ENCODE data around the gene KCNJ8. TPM values are rescaled to one million over a fixed set of nuclear protein-coding genes. Genes with fewer than 3 reads are reported as not detected.
"Not testable (repeated sequence)": the region's sequence is repeated elsewhere in the genome, so short reads cannot be mapped to it uniquely, and the experiment has no call there.

The KCNJ8 gene
- total and polyA plus RNA-seq, 7 donors: 0.60 to 20.3 (median 17.5) TPM; not detected in 1

GRCh38 chr12:21786041-21786531 lies 11.6 kb upstream of the KCNJ8 start:
- Histone ChIP-seq H3K27ac (no peak overlapping the region), H3K9me3 (no peaks in the 10 kb centered on the region), H3K4me1 (peaks cover 0 to 8% (median under 1%) of the 10 kb centered on the region in 4 donors), H3K27me3 (no peaks in the 10 kb centered on the region), H3K36me3 (no peaks in the 10 kb centered on the region), H3K4me3 (no peak overlapping the region)
- 84 to 92% methylated on average over 3 of the region's 3 CpGs for WGBS, 2 donors
- no peak for DNase-seq
- TF ChIP-seq POLR2A (IDR thresholded peaks at IDR 0.05) (no peak), EP300 (IDR thresholded peaks at IDR 0.05) (no peak), POLR2AphosphoS5 (IDR thresholded peaks at IDR 0.05) (no peak), CTCF (IDR thresholded peaks at IDR 0.05) (no peak)
- intact Hi-C loops (cut with DNase I): no loop called here

GRCh38 chr12:21782723-21783122 lies 8.2 kb upstream of the KCNJ8 start:
- H3K36me3 ChIP-seq, H3K27ac ChIP-seq, H3K9me3 ChIP-seq, H3K4me3 ChIP-seq, DNase-seq, H3K27me3 ChIP-seq: not testable (repeated sequence)
- H3K4me1 ChIP-seq: peaks cover 0 to 24% (median 17%) of the 10 kb centered on the region in 4 donors
- 93 to 96% methylated on average over 3 of the region's 3 CpGs for WGBS, 2 donors
- intact Hi-C loops (cut with DNase I): loop anchor here (5.0 kb wide), 1 partner anchor 40 kb away; no protein-coding TSS in a partner anchor

- Histone ChIP-seq H3K27ac (peak overlapping the region; percentile 56 to 77 (median 66)), H3K9me3 (no peaks in the 10 kb centered on the region), H3K36me3 (no peaks in the 10 kb centered on the region), H3K4me1 (peaks cover 0 to 33% (median 25%) of the 10 kb centered on the region in 4 donors), H3K27me3 (no peaks in the 10 kb centered on the region), H3K4me3 (no peak overlapping the region)
- DNase-seq: no peak
- TF ChIP-seq POLR2AphosphoS5 (IDR thresholded peaks at IDR 0.05): peak; percentile 79 to 91 (median 90)
- no peak for TF ChIP-seq CTCF (IDR thresholded peaks at IDR 0.05)
- TF ChIP-seq POLR2A (IDR thresholded peaks at IDR 0.05): no peak
- peak; percentile 15 to 85 (median 31) for TF ChIP-seq EP300 (IDR thresholded peaks at IDR 0.05)
- intact Hi-C loops (cut with DNase I): loop anchor here (5.0 kb wide), 1 partner anchor 42 kb away; no protein-coding TSS in a partner anchor
- WGBS, 2 donors: 89 to 94% methylated on average over 3 of the region's 3 CpGs
These were observed 6.3 kb upstream of the KCNJ8 start for GRCh38 chr12:21780786-21781185.

GRCh38 chr12:21776175-21776574 lies 1.7 kb upstream of the KCNJ8 start:
- Histone ChIP-seq H3K4me1 (peaks cover 0 to 61% (median 42%) of the 10 kb centered on the region in 4 donors), H3K4me3 (no peak overlapping the region), H3K36me3 (no peaks in the 10 kb centered on the region), H3K27ac (peak overlapping the region; percentile 85 to 93 (median 90)), H3K9me3 (no peaks in the 10 kb centered on the region), H3K27me3 (no peaks in the 10 kb centered on the region)
- TF ChIP-seq POLR2AphosphoS5 (IDR thresholded peaks at IDR 0.05): peak in 1 of 4 donors; percentile 7
- no peak for TF ChIP-seq CTCF (IDR thresholded peaks at IDR 0.05)
- no peak for TF ChIP-seq EP300 (IDR thresholded peaks at IDR 0.05)
- TF ChIP-seq POLR2A (IDR thresholded peaks at IDR 0.05): no peak
- DNase-seq: no peak
- intact Hi-C loops (cut with DNase I): no loop called here
- WGBS, 2 donors: 91 to 93% methylated on average over 3 of the region's 3 CpGs

- intact Hi-C loops (cut with DNase I): loop anchor here (2.0 kb wide), 2 partner anchors 118 to 166 kb away; partner anchors contain the start of gene ABCC9
- TF ChIP-seq CTCF (IDR thresholded peaks at IDR 0.05) (no peak), POLR2AphosphoS5 (IDR thresholded peaks at IDR 0.05) (peak in 2 of 4 donors; percentile 8 to 58), POLR2A (IDR thresholded peaks at IDR 0.05) (peak in 1 of 2 donors; percentile 29), EP300 (IDR thresholded peaks at IDR 0.05) (peak in 2 of 4 donors; percentile 56 to 57)
- WGBS, 2 donors: 39 to 53% methylated on average over 14 of the region's 14 CpGs
- Histone ChIP-seq H3K4me3 (peak overlapping the region; percentile 65 to 71 (median 68)), H3K9me3 (no peaks in the 10 kb centered on the region), H3K4me1 (peaks cover 0 to 53% (median 40%) of the 10 kb centered on the region in 4 donors), H3K36me3 (no peaks in the 10 kb centered on the region), H3K27ac (peak overlapping the region; percentile 85 to 93 (median 90)), H3K27me3 (no peaks in the 10 kb centered on the region)
- DNase-seq: no peak
These were observed 771 bp upstream of the KCNJ8 start for GRCh38 chr12:21775133-21775820.
